ENCODE results near the gene KCNJ6.

The KCNJ6 gene

GRCh38 chr21:37877888-37878684, 38.2 kb downstream of the KCNJ6 start:
- WGBS (ENCODE audit: insufficient coverage, insufficient read length), result no CpG with 5 or more reads among the region's 3 CpGs
- Histone ChIP-seq H3K4me1 (ENCODE audit: control insufficient read depth, insufficient read depth, low read length) (no peaks in the 10 kb centered on the region), H3K27me3 (ENCODE audit: control insufficient read depth, insufficient read depth, low read length) (no peaks in the 10 kb centered on the region), H3K27ac (ENCODE audit: low read length) (no peak overlapping the region), H3K4me3 (ENCODE audit: low read length) (no peak overlapping the region), H3K36me3 (ENCODE audit: control insufficient read depth, insufficient read depth, low read length) (no peaks in the 10 kb centered on the region), H3K9me3 (ENCODE audit: control insufficient read depth, insufficient read depth, low read length) (no peaks in the 10 kb centered on the region)
- DNase-seq (ENCODE audit: low read depth, low spot score), result no peak

- WGBS (ENCODE audit: insufficient coverage, insufficient read length), result no CpG with 5 or more reads among the region's 1 CpG
- Histone ChIP-seq H3K36me3 (ENCODE audit: control insufficient read depth, insufficient read depth, low read length) (no peaks in the 10 kb centered on the region), H3K4me3 (ENCODE audit: low read length) (no peak overlapping the region), H3K27me3 (ENCODE audit: control insufficient read depth, insufficient read depth, low read length) (no peaks in the 10 kb centered on the region), H3K4me1 (ENCODE audit: control insufficient read depth, insufficient read depth, low read length) (no peaks in the 10 kb centered on the region), H3K9me3 (ENCODE audit: control insufficient read depth, insufficient read depth, low read length) (no peaks in the 10 kb centered on the region), H3K27ac (ENCODE audit: low read length) (no peak overlapping the region)
- DNase-seq (ENCODE audit: low read depth, low spot score), result no peak
These were observed 39.1 kb downstream of the KCNJ6 start for GRCh38 chr21:37877171-37877570.

GRCh38 chr21:37876561-37876960, 39.7 kb downstream of the KCNJ6 start:
- WGBS (ENCODE audit: insufficient coverage, insufficient read length), result no CpG with 5 or more reads among the region's 1 CpG
- Histone ChIP-seq H3K27me3 (ENCODE audit: control insufficient read depth, insufficient read depth, low read length) (no peaks in the 10 kb centered on the region), H3K27ac (ENCODE audit: low read length) (no peak overlapping the region), H3K9me3 (ENCODE audit: control insufficient read depth, insufficient read depth, low read length) (no peaks in the 10 kb centered on the region), H3K36me3 (ENCODE audit: control insufficient read depth, insufficient read depth, low read length) (no peaks in the 10 kb centered on the region), H3K4me3 (ENCODE audit: low read length) (no peak overlapping the region), H3K4me1 (ENCODE audit: control insufficient read depth, insufficient read depth, low read length) (no peaks in the 10 kb centered on the region)
- no peak for DNase-seq (ENCODE audit: low read depth, low spot score)

GRCh38 chr21:37874904-37875780, 41.1 kb downstream of the KCNJ6 start:
- Histone ChIP-seq H3K27me3 (ENCODE audit: control insufficient read depth, insufficient read depth, low read length) (no peaks in the 10 kb centered on the region), H3K4me3 (ENCODE audit: low read length) (no peak overlapping the region), H3K36me3 (ENCODE audit: control insufficient read depth, insufficient read depth, low read length) (no peaks in the 10 kb centered on the region), H3K9me3 (ENCODE audit: control insufficient read depth, insufficient read depth, low read length) (no peaks in the 10 kb centered on the region), H3K4me1 (ENCODE audit: control insufficient read depth, insufficient read depth, low read length) (no peaks in the 10 kb centered on the region), H3K27ac (ENCODE audit: low read length) (no peak overlapping the region)
- no peak for DNase-seq (ENCODE audit: low read depth, low spot score)
- no CpG with 5 or more reads among the region's 10 CpGs for WGBS (ENCODE audit: insufficient coverage, insufficient read length)

- DNase-seq (ENCODE audit: low read depth, low spot score), result no peak
- no peaks in the 10 kb centered on the region for H3K27me3 ChIP-seq (ENCODE audit: control insufficient read depth, insufficient read depth, low read length)
- no peaks in the 10 kb centered on the region for H3K4me1 ChIP-seq (ENCODE audit: control insufficient read depth, insufficient read depth, low read length)
- H3K9me3 ChIP-seq (ENCODE audit: control insufficient read depth, insufficient read depth, low read length), result no peaks in the 10 kb centered on the region
- H3K36me3 ChIP-seq (ENCODE audit: control insufficient read depth, insufficient read depth, low read length), result no peaks in the 10 kb centered on the region
- H3K4me3 ChIP-seq (ENCODE audit: low read length), result no peak overlapping the region
- no peak overlapping the region for H3K27ac ChIP-seq (ENCODE audit: low read length)
- WGBS (ENCODE audit: insufficient coverage, insufficient read length), result no CpG with 5 or more reads among the region's 3 CpGs
These were observed 41.8 kb downstream of the KCNJ6 start for GRCh38 chr21:37874481-37874880.

GRCh38 chr21:37873655-37874054, 42.6 kb downstream of the KCNJ6 start:
- no peaks in the 10 kb centered on the region for H3K36me3 ChIP-seq (ENCODE audit: control insufficient read depth, insufficient read depth, low read length)
- H3K4me1 ChIP-seq (ENCODE audit: control insufficient read depth, insufficient read depth, low read length), result no peaks in the 10 kb centered on the region
- H3K27ac ChIP-seq (ENCODE audit: low read length), result no peak overlapping the region
- no peaks in the 10 kb centered on the region for H3K9me3 ChIP-seq (ENCODE audit: control insufficient read depth, insufficient read depth, low read length)
- no peak overlapping the region for H3K4me3 ChIP-seq (ENCODE audit: low read length)
- H3K27me3 ChIP-seq (ENCODE audit: control insufficient read depth, insufficient read depth, low read length), result no peaks in the 10 kb centered on the region
- WGBS (ENCODE audit: insufficient coverage, insufficient read length), result 100% methylated on average over 1 of the region's 3 CpGs
- DNase-seq (ENCODE audit: low read depth, low spot score), result no peak

GRCh38 chr21:37871121-37871862, 45.0 kb downstream of the KCNJ6 start:
- no peak overlapping the region for H3K4me3 ChIP-seq (ENCODE audit: low read length)
- H3K4me1 ChIP-seq (ENCODE audit: control insufficient read depth, insufficient read depth, low read length), result no peaks in the 10 kb centered on the region
- no peak overlapping the region for H3K27ac ChIP-seq (ENCODE audit: low read length)
- H3K27me3 ChIP-seq (ENCODE audit: control insufficient read depth, insufficient read depth, low read length), result no peaks in the 10 kb centered on the region
- DNase-seq (ENCODE audit: low read depth, low spot score), result no peak
- H3K9me3 ChIP-seq (ENCODE audit: control insufficient read depth, insufficient read depth, low read length), result no peaks in the 10 kb centered on the region
- H3K36me3 ChIP-seq (ENCODE audit: control insufficient read depth, insufficient read depth, low read length), result no peaks in the 10 kb centered on the region
- WGBS (ENCODE audit: insufficient coverage, insufficient read length), result no CpG with 5 or more reads among the region's 8 CpGs

GRCh38 chr21:37870221-37870620, 46.0 kb downstream of the KCNJ6 start:
- Histone ChIP-seq H3K27me3 (ENCODE audit: control insufficient read depth, insufficient read depth, low read length) (no peaks in the 10 kb centered on the region), H3K9me3 (ENCODE audit: control insufficient read depth, insufficient read depth, low read length) (no peaks in the 10 kb centered on the region), H3K27ac (ENCODE audit: low read length) (no peak overlapping the region), H3K4me3 (ENCODE audit: low read length) (no peak overlapping the region), H3K4me1 (ENCODE audit: control insufficient read depth, insufficient read depth, low read length) (no peaks in the 10 kb centered on the region), H3K36me3 (ENCODE audit: control insufficient read depth, insufficient read depth, low read length) (no peaks in the 10 kb centered on the region)
- no CpG with 5 or more reads among the region's 2 CpGs for WGBS (ENCODE audit: insufficient coverage, insufficient read length)
- no peak for DNase-seq (ENCODE audit: low read depth, low spot score)

GRCh38 chr21:37869661-37870060, 46.6 kb downstream of the KCNJ6 start:
- DNase-seq (ENCODE audit: low read depth, low spot score), result no peak
- Histone ChIP-seq H3K4me1 (ENCODE audit: control insufficient read depth, insufficient read depth, low read length) (no peaks in the 10 kb centered on the region), H3K9me3 (ENCODE audit: control insufficient read depth, insufficient read depth, low read length) (no peaks in the 10 kb centered on the region), H3K4me3 (ENCODE audit: low read length) (no peak overlapping the region), H3K27me3 (ENCODE audit: control insufficient read depth, insufficient read depth, low read length) (no peaks in the 10 kb centered on the region), H3K36me3 (ENCODE audit: control insufficient read depth, insufficient read depth, low read length) (no peaks in the 10 kb centered on the region), H3K27ac (ENCODE audit: low read length) (no peak overlapping the region)

- Histone ChIP-seq H3K36me3 (ENCODE audit: control insufficient read depth, insufficient read depth, low read length) (no peaks in the 10 kb centered on the region), H3K9me3 (ENCODE audit: control insufficient read depth, insufficient read depth, low read length) (no peaks in the 10 kb centered on the region), H3K27me3 (ENCODE audit: control insufficient read depth, insufficient read depth, low read length) (no peaks in the 10 kb centered on the region), H3K4me3 (ENCODE audit: low read length) (no peak overlapping the region), H3K27ac (ENCODE audit: low read length) (no peak overlapping the region), H3K4me1 (ENCODE audit: control insufficient read depth, insufficient read depth, low read length) (no peaks in the 10 kb centered on the region)
- WGBS (ENCODE audit: insufficient coverage, insufficient read length), result no CpG with 5 or more reads among the region's 11 CpGs
- no peak for DNase-seq (ENCODE audit: low read depth, low spot score)
These were observed 47.6 kb downstream of the KCNJ6 start for GRCh38 chr21:37868446-37869295.
